Measurements from ENCODE around the gene ROBO2.
"Not testable (repeated sequence)": the region's sequence is repeated elsewhere in the genome, so short reads cannot be mapped to it uniquely, and the experiment has no call there.

Gene ROBO2

GRCh38 chr3:77345009-77345408 lies 305.1 kb downstream of the ROBO2 start:
- DNase-seq: no peak

- no peak for DNase-seq
These were observed 308.5 kb downstream of the ROBO2 start for GRCh38 chr3:77348244-77348855.

DNA sequence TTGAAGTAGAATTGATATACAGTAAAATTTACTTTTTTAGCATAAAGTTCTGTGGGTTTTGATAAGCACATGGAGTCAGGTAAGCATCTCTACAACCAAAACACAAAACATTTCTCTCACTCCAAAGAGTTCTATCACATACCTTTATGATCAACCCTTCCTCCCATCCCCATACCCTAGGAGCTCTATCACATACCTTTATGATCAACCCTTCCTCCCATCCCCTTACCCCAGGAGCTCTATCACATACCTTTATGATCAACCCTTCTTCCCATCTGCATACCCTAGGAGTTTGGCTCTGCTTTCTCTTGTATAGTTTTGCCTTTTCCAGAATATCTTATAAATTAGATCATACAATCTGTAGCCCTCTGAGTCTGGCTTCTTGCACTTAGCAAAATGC lies 315.1 kb downstream of the ROBO2 start:
- no peak for DNase-seq

- DNase-seq: no peak
These were observed 323.0 kb downstream of the ROBO2 start for GRCh38 chr3:77362936-77363335.

DNA sequence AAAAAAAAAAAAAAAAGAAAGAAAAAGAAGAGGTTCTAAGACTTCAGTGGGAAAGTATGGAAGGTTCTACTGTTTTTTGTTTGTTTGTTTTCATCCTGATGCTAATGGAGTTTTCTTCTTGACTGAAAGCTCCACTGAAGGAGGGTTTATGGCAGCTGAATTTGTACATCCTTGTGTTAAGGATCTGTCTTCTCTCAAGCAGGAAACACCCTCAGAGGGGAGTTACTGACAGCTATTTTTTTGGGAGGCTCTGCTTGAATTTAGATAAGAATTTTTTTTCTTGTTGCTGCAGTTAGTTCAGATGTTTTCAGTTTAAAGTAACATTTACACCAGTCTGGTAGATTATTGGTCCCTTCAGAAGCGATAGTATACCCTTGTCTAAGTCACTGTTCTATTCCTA lies 325.3 kb downstream of the ROBO2 start:
- no peak for DNase-seq

- DNase-seq: no peak
These were observed 330.5 kb downstream of the ROBO2 start for GRCh38 chr3:77370413-77370812.

DNA sequence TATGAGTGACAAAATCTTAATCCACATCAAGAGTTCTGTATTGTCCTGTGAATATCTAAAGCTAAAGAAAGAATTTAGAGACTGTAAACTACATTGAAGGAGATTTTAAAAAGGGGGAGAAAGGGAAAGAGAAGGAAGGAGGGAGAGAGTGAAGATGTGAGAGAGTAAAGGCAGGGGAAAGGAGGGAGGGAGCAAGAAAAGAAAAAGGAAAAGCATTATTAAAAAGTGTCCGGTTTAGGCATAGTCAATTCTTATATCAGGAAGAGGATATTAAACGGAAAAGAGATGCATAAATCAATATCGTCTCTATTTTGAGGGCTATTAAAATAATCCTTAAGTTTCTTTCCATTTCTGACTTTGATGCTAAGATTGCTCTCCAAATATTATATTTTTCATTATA lies 332.1 kb downstream of the ROBO2 start:
- DNase-seq: no peak

- DNase-seq: no peak
These were observed 332.9 kb downstream of the ROBO2 start for GRCh38 chr3:77372634-77373346.

DNA sequence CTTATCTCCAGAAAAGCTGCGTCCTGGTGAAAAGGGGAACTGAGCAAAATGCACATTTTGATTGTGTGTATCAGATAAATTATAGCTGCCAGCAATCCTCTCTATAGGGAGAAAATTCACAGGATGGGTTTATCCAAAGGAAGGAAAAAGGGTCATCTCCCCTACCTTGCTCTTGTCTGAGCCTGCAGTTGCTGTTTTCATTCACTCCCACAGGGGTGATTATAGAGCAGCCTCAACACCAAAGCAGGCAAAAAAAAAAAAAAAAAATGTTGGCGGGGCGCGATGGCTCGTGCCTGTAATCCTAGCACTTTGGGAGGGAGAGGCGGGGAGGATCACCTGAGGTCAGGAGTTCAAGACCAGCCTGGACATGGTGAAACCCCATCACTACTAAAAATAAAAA lies 333.7 kb downstream of the ROBO2 start:
- DNase-seq: no peak

GRCh38 chr3:77376511-77376910 lies 336.6 kb downstream of the ROBO2 start:
- no peak for DNase-seq

DNA sequence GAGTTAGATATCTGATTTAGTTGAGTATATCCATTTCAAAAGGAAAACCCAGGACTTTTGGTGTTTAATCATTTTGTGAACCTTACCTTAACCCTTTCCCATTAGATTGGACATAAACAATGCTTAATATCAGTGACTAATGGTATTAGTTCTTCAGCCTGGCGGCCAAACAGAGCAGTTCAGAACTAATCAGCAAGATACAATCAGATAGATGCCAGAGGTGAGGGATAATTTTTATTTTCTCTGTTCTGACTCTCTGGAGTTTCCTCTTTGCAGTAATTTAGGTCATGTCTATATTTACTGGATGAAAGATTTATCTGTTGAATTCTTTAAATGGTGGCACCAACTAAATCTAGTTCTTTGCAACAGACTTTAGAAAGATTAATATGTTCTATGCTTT lies 337.8 kb downstream of the ROBO2 start:
- no peak for DNase-seq

DNA sequence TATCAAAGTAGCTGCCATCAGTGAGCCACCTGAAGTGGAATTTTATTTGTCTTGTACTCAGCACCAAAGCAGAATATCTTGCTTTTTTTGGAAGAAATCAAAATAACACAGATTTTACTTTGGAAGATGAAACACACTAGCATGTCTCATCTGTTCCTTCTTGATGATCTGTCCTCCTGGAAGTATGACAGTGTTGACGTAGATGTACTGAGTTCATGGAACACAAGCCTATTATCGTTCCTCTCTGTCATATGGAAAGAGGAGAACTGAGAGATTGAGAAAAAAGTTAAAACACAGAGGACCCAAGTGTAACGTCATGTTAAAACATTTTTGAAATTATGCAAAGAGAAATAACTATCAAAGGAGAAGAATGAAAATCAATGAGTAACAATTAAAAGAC lies 340.2 kb downstream of the ROBO2 start:
- no peak for DNase-seq

DNA sequence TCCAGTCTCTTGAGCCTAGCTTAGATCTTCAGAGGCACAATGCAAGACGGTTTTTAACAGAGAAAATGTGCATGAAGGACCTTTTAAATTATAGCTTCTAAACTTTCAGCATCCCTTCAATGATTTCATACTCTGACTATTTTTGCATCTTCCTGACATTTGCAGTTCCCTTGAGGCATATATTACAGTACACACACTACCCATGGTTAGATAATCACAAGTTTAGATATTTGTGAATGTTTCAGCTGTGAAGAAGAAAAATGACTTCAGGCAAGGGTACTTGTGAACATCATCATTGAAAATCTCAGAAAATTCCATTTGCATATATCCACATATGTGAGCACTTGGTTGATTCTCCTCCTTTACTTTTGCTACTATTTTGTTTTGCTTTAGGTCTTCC lies 341.5 kb downstream of the ROBO2 start:
- no peak for DNase-seq

- DNase-seq: no peak
These were observed 352.3 kb downstream of the ROBO2 start for GRCh38 chr3:77392181-77392580.

DNA sequence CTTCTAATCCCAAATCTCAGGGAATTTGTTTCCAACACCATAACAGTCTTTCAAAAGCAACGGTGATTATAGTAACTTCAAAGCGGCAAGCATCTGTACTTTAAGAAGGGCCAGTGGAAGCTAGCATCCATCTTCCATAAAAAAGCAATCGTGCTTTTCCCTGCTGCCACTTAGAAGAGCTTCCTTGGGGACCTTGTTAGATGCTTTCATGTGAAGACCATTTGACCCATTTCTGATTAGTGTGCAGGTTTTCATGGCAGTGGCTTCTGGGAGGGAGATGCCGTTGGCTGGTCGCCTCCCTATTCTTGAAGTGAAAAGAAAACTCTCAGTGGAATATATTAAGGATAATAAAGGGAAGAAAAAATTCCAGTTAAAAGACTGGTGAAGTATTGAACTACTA lies 354.1 kb downstream of the ROBO2 start:
- no peak for DNase-seq

DNA sequence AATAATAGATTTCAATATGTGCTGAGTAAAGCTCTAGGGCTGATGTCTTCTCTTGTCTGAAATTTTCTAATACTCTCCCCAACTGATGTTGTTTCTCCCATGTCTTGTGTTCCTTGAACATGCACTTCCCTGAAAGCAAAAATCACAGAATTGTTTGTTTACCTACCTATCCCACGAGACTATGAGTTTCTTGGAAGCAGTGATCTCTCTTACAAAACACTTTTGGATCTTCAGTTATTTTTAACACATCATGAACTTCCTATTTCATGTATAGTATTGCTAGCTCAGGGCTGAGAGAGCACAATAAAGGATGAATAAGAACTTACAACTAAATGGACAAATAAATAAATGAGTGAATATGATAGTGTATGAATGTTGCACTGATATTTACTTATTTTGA lies 365.0 kb downstream of the ROBO2 start:
- DNase-seq: no peak

DNA sequence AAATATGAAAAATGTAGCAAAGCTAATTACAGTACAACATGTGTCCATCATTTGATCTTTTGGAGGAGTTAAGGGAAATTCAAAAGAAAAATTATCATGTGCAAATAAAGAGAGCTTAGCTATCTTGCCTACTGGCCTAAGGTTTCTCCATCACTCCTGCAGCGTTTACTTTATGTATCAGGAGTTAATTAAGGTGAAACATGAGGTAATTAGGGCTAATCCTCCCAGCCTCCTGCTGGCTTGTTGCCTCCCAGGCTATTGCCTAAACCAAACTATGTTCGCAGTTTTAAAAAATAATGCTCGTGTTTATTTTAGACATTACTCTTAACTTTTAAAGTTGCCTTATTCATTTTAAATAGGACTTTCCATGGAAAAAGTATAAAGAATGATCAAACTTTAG lies 367.5 kb downstream of the ROBO2 start:
- no peak for DNase-seq

DNA sequence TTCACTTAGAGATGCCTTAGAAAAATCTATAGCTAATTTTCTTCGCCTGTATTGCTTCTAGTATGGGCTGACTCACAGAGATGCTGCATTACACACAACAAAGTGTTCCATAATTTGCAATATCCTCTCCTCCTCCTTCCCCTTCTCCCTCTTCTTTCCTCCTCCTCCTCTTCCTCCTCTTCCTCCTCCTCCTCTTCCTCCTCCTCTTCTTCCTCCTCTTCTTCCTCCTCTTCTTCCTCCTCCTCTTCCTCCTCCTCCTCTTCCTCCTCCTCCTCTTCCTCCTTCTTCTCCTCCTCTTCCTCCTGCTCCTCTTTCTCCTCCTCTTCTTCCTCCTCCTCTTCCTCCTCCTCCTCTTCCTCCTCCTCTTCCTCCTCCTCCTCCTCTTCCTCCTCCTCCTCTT lies 370.4 kb downstream of the ROBO2 start:
- not testable (repeated sequence) for DNase-seq

DNA sequence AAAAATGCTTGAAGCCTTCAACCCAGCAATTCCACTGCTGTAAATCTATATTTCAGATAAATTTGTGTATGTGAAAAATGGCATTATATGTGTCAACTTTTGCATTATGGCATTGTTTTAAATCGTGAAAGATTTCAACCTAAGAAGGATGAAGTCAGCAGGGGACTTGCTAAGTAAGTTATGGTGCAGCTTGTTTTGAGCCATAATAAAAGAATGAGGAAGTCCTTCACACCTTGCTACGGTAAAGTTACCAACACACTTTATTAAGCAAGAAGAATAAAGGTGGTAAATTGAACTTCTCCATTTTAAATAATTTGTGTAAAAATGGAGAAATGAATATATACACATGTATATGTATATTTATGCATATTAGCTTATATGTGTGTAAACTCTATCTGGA lies 371.4 kb downstream of the ROBO2 start:
- DNase-seq: no peak

DNA sequence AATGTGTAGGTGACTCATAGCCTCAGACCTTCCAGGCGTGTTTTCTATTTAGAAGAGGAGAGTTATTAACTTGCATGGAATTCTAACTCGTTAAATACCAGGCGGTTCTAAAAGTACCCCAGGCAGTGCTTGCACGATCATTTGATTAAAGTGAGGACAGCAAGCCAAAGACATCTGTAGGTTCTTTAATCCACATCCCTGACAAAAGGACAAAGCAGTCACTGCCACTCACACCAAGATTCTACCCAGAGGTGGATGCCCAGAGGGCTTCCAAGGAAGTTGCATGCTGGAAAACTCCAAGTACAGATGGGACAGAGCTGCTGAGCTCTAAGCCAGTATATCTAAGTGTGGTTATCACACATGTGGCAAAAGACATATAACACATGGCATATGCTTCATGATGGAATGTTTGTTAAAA lies 372.1 kb downstream of the ROBO2 start:
- DNase-seq: no peak

DNA sequence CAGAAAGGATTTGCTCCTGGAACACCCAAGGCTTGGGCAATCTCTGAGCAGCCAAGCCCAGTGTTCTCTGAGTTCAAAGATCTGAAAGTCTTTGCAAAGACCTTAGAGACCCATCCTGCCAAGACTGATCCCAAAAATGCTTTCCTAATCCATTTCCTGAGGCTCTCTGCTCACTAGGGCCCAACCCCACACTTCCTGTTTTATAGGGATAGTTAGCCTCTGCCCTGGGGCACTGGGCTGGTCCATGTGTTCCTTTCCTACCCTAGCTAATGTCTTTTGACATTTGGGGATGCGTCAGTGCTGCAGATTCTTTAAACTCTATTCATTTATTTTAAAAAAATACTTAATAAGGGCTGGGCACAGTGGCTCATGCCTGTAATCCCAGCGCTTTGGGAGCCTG lies 372.7 kb downstream of the ROBO2 start:
- no peak for DNase-seq

DNA sequence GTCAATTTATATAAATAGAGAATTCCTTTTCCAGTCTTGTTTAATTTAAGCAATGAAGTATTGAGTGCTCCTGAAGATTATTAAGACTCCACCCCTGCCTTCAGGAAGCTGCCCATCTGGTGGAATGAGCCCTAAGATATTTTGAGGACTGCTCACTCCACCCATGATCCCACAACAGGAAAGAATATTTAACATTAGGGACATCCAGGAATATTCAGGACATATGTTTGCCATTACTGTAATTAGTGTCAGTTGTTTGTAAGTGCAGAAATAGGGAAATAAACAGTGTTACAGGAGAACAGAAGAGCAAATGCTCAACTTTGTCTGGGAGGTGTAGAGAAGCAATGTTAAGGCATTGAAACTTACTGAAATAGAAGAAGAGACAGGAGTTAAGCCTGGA lies 375.0 kb downstream of the ROBO2 start:
- DNase-seq: no peak

GRCh38 chr3:77420336-77420735 lies 380.4 kb downstream of the ROBO2 start:
- DNase-seq: no peak

DNA sequence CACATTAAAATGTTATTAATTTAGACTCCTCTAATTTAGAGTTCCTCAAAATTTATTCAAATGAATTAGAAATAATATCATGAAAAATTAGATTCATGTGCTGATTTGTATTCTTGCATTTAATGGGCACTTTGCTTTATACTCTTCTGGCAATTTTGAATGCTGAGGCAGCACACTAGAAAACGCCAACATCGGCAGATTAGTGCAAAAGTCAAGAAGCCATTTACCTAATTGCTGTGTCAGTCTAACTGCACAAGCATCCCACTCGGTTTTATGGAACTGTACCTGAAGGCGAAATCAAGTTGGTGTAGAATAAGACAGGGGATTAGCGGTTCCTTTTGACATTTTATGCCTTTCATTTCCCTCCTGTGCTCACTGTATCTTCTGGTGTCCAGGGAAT lies 382.0 kb downstream of the ROBO2 start:
- DNase-seq: no peak

DNA sequence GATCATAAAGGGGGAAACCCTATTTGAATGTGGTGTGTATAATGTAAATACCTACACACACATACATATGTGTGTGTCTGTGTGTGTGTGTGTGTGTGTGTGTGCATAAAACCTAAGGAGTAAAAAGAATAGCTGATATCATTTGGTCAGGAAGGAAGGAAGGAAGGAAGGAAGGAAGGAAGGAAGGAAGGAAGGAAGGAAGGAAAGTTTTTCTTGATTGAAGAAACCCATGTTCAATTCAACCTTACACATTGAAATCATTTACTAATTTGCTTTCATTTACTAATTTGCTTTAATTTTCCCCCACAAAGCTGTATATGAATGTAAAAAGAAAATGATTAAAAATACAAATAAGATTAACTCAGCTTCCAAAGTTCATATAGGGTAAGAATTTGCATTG lies 386.6 kb downstream of the ROBO2 start:
- no peak for DNase-seq
